Lung (tissue), 12 donors: Measurements from ENCODE around the gene BAMBI. TPM values are rescaled to one million over a fixed set of nuclear protein-coding genes. Genes with fewer than 3 reads are reported as not detected.

Experiments used
- ATAC-seq: fragments of 200-7000 bp; cut with Tn5 transposase; one replicate; pipeline ENCODE4 v1.9.1; 2020; ENCODE audit warnings: moderate number of reproducible peaks; ENCODE audit not compliant: insufficient read depth, low FRiP score
- DNase-seq, 3 donors: peaks; one replicate each; pipeline ENCODE4 v3.0.0-alpha.2; 2013 to 2017
- H3K27ac ChIP-seq, 2 donors: one replicate each; pipeline ENCODE4 v1.5.1; 2013; ENCODE audit warnings: mild to moderate bottlenecking in 2 of 2, moderate library complexity in 2 of 2, control low read depth in 1 of 2, inconsistent platforms in 1 of 2, low read depth in 1 of 2, low read length in 1 of 2
- H3K27me3 ChIP-seq, 3 donors: one replicate each; pipeline ENCODE4 v1.5.1; 2013; ENCODE audit warnings: low read length in 2 of 3; ENCODE audit not compliant: control insufficient read depth in 3 of 3, insufficient read depth in 3 of 3
- H3K36me3 ChIP-seq, 4 donors: one replicate each; pipeline ENCODE4 v1.5.1; 2013; ENCODE audit warnings: low read length in 4 of 4, mild to moderate bottlenecking in 1 of 4, moderate library complexity in 1 of 4; ENCODE audit not compliant: control insufficient read depth in 4 of 4, insufficient read depth in 4 of 4
- H3K4me1 ChIP-seq, 5 donors: one replicate each; pipeline ENCODE4 v1.5.1; 2013; ENCODE audit warnings: low read length in 5 of 5, mild to moderate bottlenecking in 2 of 5, moderate library complexity in 1 of 5; ENCODE audit not compliant: control insufficient read depth in 5 of 5, insufficient read depth in 5 of 5
- H3K4me3 ChIP-seq: one replicate; pipeline ENCODE4 v1.5.1; 2013; ENCODE audit warnings: mild to moderate bottlenecking, control low read depth, moderate library complexity
- H3K9ac ChIP-seq, 2 donors: one replicate each; pipeline ENCODE4 v1.5.1; 2013; ENCODE audit warnings: low read length in 2 of 2, control low read depth in 1 of 2; ENCODE audit not compliant: insufficient read depth in 1 of 2
- H3K9me3 ChIP-seq, 4 donors: one replicate each; pipeline ENCODE4 v1.5.1; 2013; ENCODE audit warnings: low read length in 3 of 4, mild to moderate bottlenecking in 1 of 4, moderate library complexity in 1 of 4; ENCODE audit not compliant: control insufficient read depth in 4 of 4, insufficient read depth in 3 of 4
- WGBS, 2 donors: extraction: QIAGEN DNeasy Blood & Tissue Kit; methylation state at CpG; one replicate each; pipeline ENCODE4 v1.1.7; 2013; 5-methylcytosine and 5-hydroxymethylcytosine counted together
- polyA plus RNA-seq, 2 donors: library from polyadenylated mRNA; stranded (reverse); fragments of 200-250 nt; gene quantifications; one replicate each; pipeline ENCODE4 v1.2.1, GENCODE V29; 2013
- total RNA-seq, 2 donors: library from RNA; depleted of rRNA in 1 of 2; stranded (reverse); fragments of >200 nt in 1 of 2; gene quantifications; one replicate each; pipeline ENCODE4 v1.2.1, GENCODE V29; 2014 to 2021
- TF ChIP-seq, protein P1 (sequence below): IDR thresholded peaks from 2 replicates; pipeline ENCODE4 v1.5.1; 2012; ENCODE audit warnings: mild to moderate bottlenecking; ENCODE audit errors: control extremely low read depth, extremely low read depth
- donor health status: control.
- donor health status: control.
- donor health status: Bipolar disorder and iron deficiency.
- donor health status: healthy.
- donor health status: DM: yes; HTN: yes; CAD: no.

The BAMBI gene
- total and polyA plus RNA-seq, 4 donors = 3.1 to 28.3 (median 5.9) TPM

DNA sequence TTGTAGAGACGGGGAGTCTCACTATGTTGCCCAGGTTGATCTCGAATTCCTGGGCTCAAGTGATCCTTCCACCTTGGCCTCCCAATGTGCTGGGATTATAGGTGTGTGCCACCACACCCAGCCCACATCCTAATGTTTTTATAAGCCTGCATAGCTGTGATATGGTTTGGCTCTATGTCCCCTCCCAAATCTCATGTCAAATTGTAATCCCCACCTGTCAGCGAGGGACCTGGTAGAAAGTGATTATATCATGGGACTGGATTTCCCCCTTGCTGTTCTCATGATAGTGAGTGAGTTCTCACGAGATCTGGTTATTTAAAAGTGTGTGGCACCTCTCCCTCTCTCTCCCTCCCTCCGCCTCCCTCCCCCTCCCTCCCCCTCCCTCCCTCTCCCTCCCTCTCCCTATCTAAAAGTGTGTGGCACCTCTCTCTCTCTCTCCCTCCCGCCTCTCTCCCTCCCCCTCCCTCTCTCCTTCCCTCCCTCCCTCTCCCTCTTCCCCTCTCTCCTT, 13.9 kb downstream of the BAMBI start:
- Histone ChIP-seq H3K36me3 (no peaks in the 10 kb centered on the region), H3K9me3 (no peaks in the 10 kb centered on the region), H3K27me3 (no peaks in the 10 kb centered on the region), H3K27ac (no peak overlapping the region), H3K4me3 (no peak overlapping the region), H3K9ac (no peak overlapping the region), H3K4me1 (peaks cover 0 to 19% (median 8%) of the 10 kb centered on the region in 5 donors)
- no peak for ATAC-seq
- 80 to 90% methylated on average over 4 to 6 of the region's 6 CpGs for WGBS, 2 donors
- TF ChIP-seq, protein P1, sequence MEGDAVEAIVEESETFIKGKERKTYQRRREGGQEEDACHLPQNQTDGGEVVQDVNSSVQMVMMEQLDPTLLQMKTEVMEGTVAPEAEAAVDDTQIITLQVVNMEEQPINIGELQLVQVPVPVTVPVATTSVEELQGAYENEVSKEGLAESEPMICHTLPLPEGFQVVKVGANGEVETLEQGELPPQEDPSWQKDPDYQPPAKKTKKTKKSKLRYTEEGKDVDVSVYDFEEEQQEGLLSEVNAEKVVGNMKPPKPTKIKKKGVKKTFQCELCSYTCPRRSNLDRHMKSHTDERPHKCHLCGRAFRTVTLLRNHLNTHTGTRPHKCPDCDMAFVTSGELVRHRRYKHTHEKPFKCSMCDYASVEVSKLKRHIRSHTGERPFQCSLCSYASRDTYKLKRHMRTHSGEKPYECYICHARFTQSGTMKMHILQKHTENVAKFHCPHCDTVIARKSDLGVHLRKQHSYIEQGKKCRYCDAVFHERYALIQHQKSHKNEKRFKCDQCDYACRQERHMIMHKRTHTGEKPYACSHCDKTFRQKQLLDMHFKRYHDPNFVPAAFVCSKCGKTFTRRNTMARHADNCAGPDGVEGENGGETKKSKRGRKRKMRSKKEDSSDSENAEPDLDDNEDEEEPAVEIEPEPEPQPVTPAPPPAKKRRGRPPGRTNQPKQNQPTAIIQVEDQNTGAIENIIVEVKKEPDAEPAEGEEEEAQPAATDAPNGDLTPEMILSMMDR = no peak
- no peak for DNase-seq

DNA sequence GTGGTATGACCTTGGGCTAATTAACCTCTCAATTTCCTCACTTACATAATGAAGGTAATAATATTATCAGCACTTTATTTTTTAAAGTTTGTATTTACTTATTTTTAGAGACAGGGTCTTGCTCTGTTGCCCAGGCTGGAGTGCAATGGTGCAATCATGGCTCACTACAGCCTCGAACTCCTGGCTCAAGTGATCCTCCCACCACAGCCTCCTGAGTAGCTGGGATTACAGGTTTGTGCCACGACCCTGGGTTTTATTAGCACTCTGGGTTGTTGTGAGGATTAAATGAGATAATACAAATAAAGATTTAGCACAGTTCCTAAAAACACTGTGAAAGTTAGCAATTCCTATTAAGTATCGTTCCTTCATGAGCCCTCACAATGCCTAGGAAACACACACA, 14.7 kb downstream of the BAMBI start:
- Histone ChIP-seq H3K36me3 (no peaks in the 10 kb centered on the region), H3K4me3 (no peak overlapping the region), H3K27me3 (no peaks in the 10 kb centered on the region), H3K27ac (no peak overlapping the region), H3K9me3 (no peaks in the 10 kb centered on the region), H3K4me1 (peaks cover 0 to 11% (median 4%) of the 10 kb centered on the region in 5 donors), H3K9ac (no peak overlapping the region)
- TF ChIP-seq, protein P1 = no peak
- WGBS, 2 donors = 91 to 97% methylated on average over 3 of the region's 3 CpGs
- ATAC-seq (no peak), DNase-seq (no peak)

DNA sequence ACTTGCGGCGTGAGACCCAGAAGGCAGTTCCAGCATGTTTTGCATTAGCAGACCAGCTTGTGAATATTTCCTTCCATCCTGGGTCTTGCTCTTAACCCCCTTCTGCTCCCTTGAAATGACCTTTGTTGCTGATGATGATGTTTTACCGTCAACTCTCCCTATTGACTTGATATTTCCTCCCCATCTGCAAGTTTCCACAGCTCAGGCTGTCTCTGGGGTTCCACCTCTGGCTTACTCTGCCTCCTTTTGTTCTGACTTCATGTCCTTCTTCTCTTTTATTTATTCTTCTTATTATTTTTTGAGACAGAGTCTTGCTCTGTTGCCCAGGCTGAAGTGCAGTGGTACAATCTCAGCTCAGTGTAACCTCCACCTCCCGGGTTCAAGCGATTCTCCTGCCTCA, 17.2 kb downstream of the BAMBI start:
- 93 to 98% methylated on average over 5 of the region's 5 CpGs for WGBS, 2 donors
- no peak for ATAC-seq

More for the DNA sequence above, 17.2 kb downstream of the BAMBI start:
- H3K4me1 ChIP-seq = no peaks in the 10 kb centered on the region
- no peak for DNase-seq
- H3K9me3 ChIP-seq = no peaks in the 10 kb centered on the region
- TF ChIP-seq, protein P1 = no peak
- H3K4me3 ChIP-seq = no peak overlapping the region
- H3K27ac ChIP-seq = no peak overlapping the region
- H3K9ac ChIP-seq = no peak overlapping the region
- no peaks in the 10 kb centered on the region for H3K36me3 ChIP-seq
- no peaks in the 10 kb centered on the region for H3K27me3 ChIP-seq
